HG02571 (cell line): ENCODE measurements around the gene CDH11.

Experiments used
- ATAC-seq: cut with Tn5 transposase; IDR thresholded peaks from one replicate; pipeline ENCODE4 v1.9.1; 2021; ENCODE audit warnings: mild to moderate bottlenecking, moderate library complexity; ENCODE audit not compliant: unreplicated experiment

Gene CDH11

DNA sequence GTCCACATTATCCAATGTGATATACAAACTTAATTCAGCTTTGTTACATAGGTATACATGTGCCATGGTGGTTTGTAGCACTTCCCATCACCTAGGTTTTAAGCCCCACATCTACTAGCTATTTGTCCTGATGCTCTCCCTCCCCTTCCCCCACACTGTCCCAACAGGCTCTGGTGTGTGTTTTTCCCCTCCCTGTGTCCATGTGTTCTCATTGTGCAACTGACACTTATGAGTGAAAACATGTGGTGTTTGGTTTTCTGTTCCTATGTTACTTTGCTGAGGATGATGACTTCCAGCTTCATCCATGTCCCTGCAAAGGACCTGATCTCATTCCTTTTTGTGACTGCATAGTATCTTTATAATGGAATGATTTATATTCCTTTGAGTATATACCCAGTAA lies 196.7 kb downstream of the CDH11 start:
- no peak for ATAC-seq

DNA sequence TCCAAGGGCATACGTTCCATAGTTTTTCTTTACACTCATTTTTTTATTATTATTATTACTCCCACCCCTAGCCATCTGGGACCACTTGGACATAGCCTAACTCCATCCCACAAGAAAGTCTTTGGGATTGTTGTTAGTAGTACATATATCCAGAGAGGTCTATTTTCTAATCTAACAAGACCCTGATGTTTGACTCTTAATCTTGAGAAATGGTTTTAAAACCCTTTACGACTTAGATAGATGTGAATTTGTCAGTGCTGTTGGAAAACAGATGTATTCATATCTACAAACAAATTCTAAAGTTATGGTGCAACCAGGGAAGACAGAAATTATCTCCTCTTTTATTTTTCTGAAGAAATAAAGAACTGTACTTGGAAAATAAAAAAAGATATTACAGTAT lies 197.8 kb downstream of the CDH11 start:
- ATAC-seq: no peak

DNA sequence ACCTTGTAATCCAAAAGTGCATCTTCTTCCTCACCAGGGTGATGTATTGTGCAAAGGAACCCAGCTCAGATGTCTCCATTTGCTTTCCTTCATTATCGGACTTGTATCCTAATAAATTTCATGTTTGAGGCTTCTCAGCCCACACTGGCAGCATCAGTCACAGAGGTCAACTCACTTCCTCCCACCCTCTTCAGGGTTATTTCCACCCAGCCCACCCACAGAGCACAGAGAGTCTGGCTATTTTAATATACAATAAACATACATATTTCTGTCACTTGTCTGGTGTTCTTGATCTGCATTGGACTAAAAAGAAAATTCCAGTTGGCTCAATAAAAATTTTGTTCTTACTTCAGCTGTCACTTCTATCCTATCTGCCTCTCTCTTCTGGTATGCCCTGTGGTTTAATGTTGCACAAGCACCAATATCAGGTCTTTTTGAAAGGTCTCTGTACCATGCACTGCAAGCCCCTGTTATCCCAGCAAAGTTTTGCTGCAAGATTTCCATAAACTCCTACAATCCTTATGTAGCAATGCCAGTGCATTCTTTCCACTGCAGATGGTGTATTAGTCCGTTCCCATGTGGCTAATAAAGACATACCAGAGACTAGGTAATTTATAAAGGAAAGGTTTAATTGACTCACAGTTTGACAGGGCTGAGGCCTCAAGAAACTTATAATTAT lies 201.8 kb downstream of the CDH11 start:
- ATAC-seq: no peak

DNA sequence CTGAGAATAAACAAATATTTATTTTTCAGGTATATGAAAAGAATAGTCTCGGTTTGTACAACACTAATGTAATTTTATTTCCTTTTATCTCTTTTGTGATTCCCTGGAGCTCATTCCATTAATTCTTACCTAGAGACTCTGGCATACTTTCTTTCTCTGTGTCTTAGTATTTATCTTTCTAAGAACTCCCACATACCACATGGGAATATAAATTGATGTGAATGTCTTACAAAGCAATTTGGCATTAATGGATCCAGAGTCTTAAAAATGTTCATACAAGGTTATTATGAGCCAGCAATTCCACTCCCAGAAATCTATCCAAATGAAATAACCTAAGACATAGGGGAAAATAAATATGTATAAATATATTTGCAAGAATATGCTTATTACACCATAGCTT lies 202.7 kb downstream of the CDH11 start:
- ATAC-seq: no peak

DNA sequence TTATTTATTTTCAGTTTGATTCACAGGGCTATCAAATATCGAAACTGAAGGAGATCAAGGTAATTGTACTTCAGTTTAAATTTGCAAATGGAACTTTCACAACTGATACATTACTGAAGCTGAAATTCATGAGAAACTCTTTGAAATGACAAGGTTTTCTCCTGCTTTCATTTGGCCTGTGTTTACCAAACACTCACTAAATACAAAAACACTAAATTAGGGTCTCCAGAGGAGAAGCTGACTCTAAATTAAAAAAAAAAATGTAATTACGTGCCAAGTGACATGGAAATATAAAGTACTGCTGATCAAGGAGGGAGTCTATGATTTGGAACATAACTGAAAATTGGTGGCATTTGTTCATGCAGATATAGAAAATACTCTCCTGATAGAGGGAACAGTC lies 205.8 kb downstream of the CDH11 start:
- ATAC-seq: no peak

- ATAC-seq: no peak
Observed at GRCh38 chr16:64910356-64910755, 211.5 kb downstream of the CDH11 start.

- no peak for ATAC-seq
Observed at GRCh38 chr16:64907844-64908243, 214.0 kb downstream of the CDH11 start.

- no peak for ATAC-seq
Observed at GRCh38 chr16:64903770-64904169, 218.1 kb downstream of the CDH11 start.

- ATAC-seq: no peak
Observed at GRCh38 chr16:64900517-64900916, 221.3 kb downstream of the CDH11 start.

GRCh38 chr16:64900019-64900418 lies 221.8 kb downstream of the CDH11 start:
- ATAC-seq: no peak

DNA sequence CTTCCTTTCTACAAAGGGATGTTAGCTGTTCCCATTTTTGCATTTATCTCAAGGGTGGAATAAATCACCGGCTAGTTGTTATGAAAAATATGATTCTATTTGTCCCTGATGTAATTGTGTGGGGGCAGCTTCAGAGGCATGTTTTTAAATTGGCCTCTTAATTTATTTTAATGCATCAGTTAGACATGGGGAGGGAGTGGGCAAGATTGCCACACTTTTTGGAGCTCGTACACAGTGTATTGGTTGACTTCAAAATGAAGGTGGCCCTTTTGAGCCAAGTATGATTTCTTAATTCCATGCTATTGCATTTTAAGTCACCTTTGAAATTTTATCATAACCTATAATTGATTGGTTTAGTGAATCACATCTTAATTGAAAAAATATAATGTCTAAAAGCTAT lies 223.7 kb downstream of the CDH11 start:
- no peak for ATAC-seq
